HCT116 (cell line): ENCODE measurements around the gene FCF1. TPM values are rescaled to one million over a fixed set of nuclear protein-coding genes. Genes with fewer than 3 reads are reported as not detected.

Source experiments
- ATAC-seq: fragments of 200-7000 bp; cut with Tn5 transposase; 2 replicates; pipeline ENCODE4 v1.9.1; 2020; ENCODE audit warnings: mild to moderate bottlenecking, moderate library complexity
- BruUV-seq: library from RNA; stranded (reverse); fragments of 400-500 nt; replicated peaks from 2 replicates; lab custom pipeline; 2021; lab: Mats Ljungman, UMichigan
- CTCF ChIA-PET: fragments of 300-600 bp; sonication (Branson Sonifier 250); formaldehyde crosslinking; loops from one replicate; lab custom pipeline; 2021; ENCODE audit warnings: antibody characterized with exemption; lab: Charles Lee
- POLR2A ChIA-PET: fragments of 300-600, 350-600 bp; sonication (Branson Sonifier 250); formaldehyde crosslinking; loops from one replicate; lab custom pipeline; 2021; ENCODE audit warnings: antibody characterized with exemption; lab: Charles Lee
- RAD21 ChIA-PET, 2 experiments: fragments of 300-600 bp; sonication (Branson Sonifier 250); formaldehyde crosslinking; loops; one replicate each; lab custom pipeline; 2023; ENCODE audit warnings: low total read pairs in 2 of 2; ENCODE audit not compliant: uncharacterized antibody in 2 of 2, unreplicated experiment in 2 of 2, low non-redundant PET in 1 of 2; lab: Charles Lee
- DNase-seq: peaks from one replicate; pipeline ENCODE4 v3.0.0-alpha.2; 2010; ENCODE audit warnings: low read depth, low spot score
- H2AFZ ChIP-seq: fragments of 200-600 bp; shearing (Covaris generic), sonication (generic); 2 replicates; pipeline ENCODE4 v1.6.1; 2017; ENCODE audit warnings: low read depth, mixed run types, mixed read lengths, antibody characterized with exemption, low read length; ENCODE audit not compliant: poor library complexity, severe bottlenecking
- H3K27ac ChIP-seq: 2 replicates; pipeline ENCODE4 v1.5.1; 2012; ENCODE audit warnings: low read depth, low read length
- H3K27me3 ChIP-seq: fragments of 200-600 bp; sonication (generic); 2 replicates; pipeline ENCODE4 v1.6.1; 2016; ENCODE audit warnings: mixed run types, low read length, mixed read lengths; ENCODE audit not compliant: insufficient read depth
- H3K36me3 ChIP-seq, 2 experiments: fragments of 200-500 bp in 1 of 2; fragments of 200-600 bp in 1 of 2; sonication (Bioruptor generic) in 1 of 2; sonication (generic) in 1 of 2; 2 replicates each; pipeline versions ENCODE4 v1.5.1 to v1.6.1; 2014 to 2016; ENCODE audit warnings: low read length in 2 of 2, inconsistent platforms in 1 of 2, mixed read lengths in 1 of 2, mixed run types in 1 of 2; ENCODE audit not compliant: insufficient read depth in 2 of 2, control insufficient read depth in 1 of 2
- H3K4me1 ChIP-seq, 2 experiments: fragments of 200-600 bp in 1 of 2; sonication (generic) in 1 of 2; 2 replicates each; pipeline versions ENCODE4 v1.5.1 to v1.6.1; 2012 to 2017; ENCODE audit warnings: low read length in 2 of 2, inconsistent platforms in 1 of 2, mild to moderate bottlenecking in 1 of 2, mixed read lengths in 1 of 2, mixed run types in 1 of 2, moderate library complexity in 1 of 2; ENCODE audit not compliant: insufficient read depth in 2 of 2, control insufficient read depth in 1 of 2
- H3K4me2 ChIP-seq: fragments of 200-600 bp; sonication (generic); 2 replicates; pipeline ENCODE4 v1.6.1; 2017; ENCODE audit warnings: mixed run types, low read length, mixed read lengths
- H3K4me3 ChIP-seq, 2 experiments: fragments of 200-600 bp in 1 of 2; sonication (generic) in 1 of 2; replicated peaks in 1 of 2; 2 replicates each; pipeline ENCODE4 v1.5.1; 2011 to 2016; ENCODE audit warnings: low read length in 2 of 2, control low read depth in 1 of 2, low read depth in 1 of 2, mild to moderate bottlenecking in 1 of 2, mixed read lengths in 1 of 2, mixed run types in 1 of 2
- H3K79me2 ChIP-seq: fragments of 200-600 bp; sonication (generic); 2 replicates; pipeline ENCODE4 v1.6.1; 2017; ENCODE audit warnings: mild to moderate bottlenecking, mixed run types, low read length, moderate library complexity, mixed read lengths; ENCODE audit not compliant: insufficient read depth
- H3K9ac ChIP-seq: fragments of 200-600 bp; sonication (generic); 2 replicates; pipeline ENCODE4 v1.6.1; 2016; ENCODE audit warnings: low read length, mixed read lengths
- H3K9me2 ChIP-seq: fragments of 200-600 bp; sonication (generic), shearing (Covaris generic); 2 replicates; pipeline ENCODE4 v1.6.1; 2017; ENCODE audit warnings: mixed run types, mild to moderate bottlenecking, moderate library complexity; ENCODE audit not compliant: insufficient read depth
- H3K9me3 ChIP-seq, 2 experiments: fragments of 200-500 bp in 1 of 2; fragments of 200-600 bp in 1 of 2; sonication (Bioruptor generic) in 1 of 2; sonication (generic) in 1 of 2; 2 replicates each; pipeline ENCODE4 v1.6.1; 2014 to 2017; ENCODE audit warnings: low read length in 2 of 2, mixed read lengths in 2 of 2, inconsistent platforms in 1 of 2, low read depth in 1 of 2, mild to moderate bottlenecking in 1 of 2, mixed run types in 1 of 2, moderate library complexity in 1 of 2; ENCODE audit not compliant: control insufficient read depth in 1 of 2, insufficient read depth in 1 of 2
- H4K20me1 ChIP-seq: fragments of 200-600 bp; sonication (generic), shearing (Covaris generic); 2 replicates; pipeline ENCODE4 v1.6.1; 2017; ENCODE audit warnings: mixed run types, mild to moderate bottlenecking, moderate library complexity; ENCODE audit not compliant: insufficient read depth
- CBX3 ChIP-seq: IDR thresholded peaks from 2 replicates; pipeline ENCODE4 v1.6.1; 2012; ENCODE audit warnings: low read depth
- EGR1 ChIP-seq: IDR thresholded peaks from 2 replicates; pipeline ENCODE4 v1.6.1; 2012; ENCODE audit warnings: low read depth
- EZH2 ChIP-seq: fragments of 200-600 bp; sonication (generic); IDR thresholded peaks from 2 replicates; pipeline ENCODE4 v1.6.1; 2017; ENCODE audit warnings: antibody characterized with exemption, mixed run types
- EZH2phosphoT487 ChIP-seq: fragments of 200-600 bp; IDR thresholded peaks from 2 replicates; pipeline ENCODE4 v1.6.1; 2018; ENCODE audit warnings: antibody characterized with exemption, borderline replicate concordance
- FOSL1 ChIP-seq: IDR thresholded peaks from 2 replicates; pipeline ENCODE4 v1.6.1; 2012; ENCODE audit warnings: low read depth
- MAX ChIP-seq: IDR thresholded peaks from 2 replicates; pipeline ENCODE4 v1.6.1; 2012
- POLR2A ChIP-seq: IDR thresholded peaks from 2 replicates; pipeline ENCODE4 v1.7.0; 2011; ENCODE audit warnings: borderline replicate concordance; ENCODE audit not compliant: insufficient read depth, insufficient read length; ENCODE audit errors: extremely low read depth
- RAD21 ChIP-seq: IDR thresholded peaks from 2 replicates; pipeline ENCODE4 v1.6.1; 2012; ENCODE audit warnings: low read depth, mild to moderate bottlenecking
- SP1 ChIP-seq: IDR thresholded peaks from 2 replicates; pipeline ENCODE4 v1.6.1; 2012; ENCODE audit warnings: low read depth
- YY1 ChIP-seq: IDR thresholded peaks from 2 replicates; pipeline ENCODE4 v1.6.1; 2011; ENCODE audit warnings: low read length, low read depth, moderate library complexity, mild to moderate bottlenecking; ENCODE audit not compliant: insufficient replicate concordance; ENCODE audit errors: extremely low read depth
- intact Hi-C: fragments of 100-400 bp; cut with micrococcal nuclease; formaldehyde crosslinking; loops from 2 replicates; pipeline ENCODE4 v1.10.0; 2022
- total RNA-seq: library from RNA; stranded (reverse); gene quantifications from one replicate; pipeline ENCODE4 v1.2.1, GENCODE V29; 2021; ENCODE audit not compliant: unreplicated experiment
- TF ChIP-seq, protein P1 (sequence below): IDR thresholded peaks from 2 replicates; pipeline ENCODE4 v1.6.1; 2012; ENCODE audit warnings: low read depth

Gene FCF1
- total RNA-seq, 1 experiment from 2014 or later: 69.0 TPM

GRCh38 chr14:74697976-74698375 lies 15.0 kb upstream of the FCF1 start:
- H2AFZ ChIP-seq: no peak overlapping the region
- BruUV-seq: no TSS peak
- H3K79me2 ChIP-seq: peaks cover 84% of the 10 kb centered on the region
- POLR2A ChIA-PET: no interaction called here
- H3K9me3 ChIP-seq: peaks cover 3 to 6% of the 10 kb centered on the region in 2 experiments; a peak in 2 of 4 replicates
- RAD21 ChIA-PET: no interaction called here
- H3K4me1 ChIP-seq: no peaks in the 10 kb centered on the region
- no peak overlapping the region for H3K4me3 ChIP-seq
- no peaks in the 10 kb centered on the region; a peak in 1 of 4 replicates for H3K36me3 ChIP-seq
- DNase-seq (no peak), ATAC-seq (no peak)
- CTCF ChIA-PET: no interaction called here
- H3K9ac ChIP-seq: no peak overlapping the region
- intact Hi-C loops: no loop called here
- no peak overlapping the region for H3K4me2 ChIP-seq
- no peaks in the 10 kb centered on the region for H3K27me3 ChIP-seq
- H3K27ac ChIP-seq: no peak overlapping the region
- H3K9me2 ChIP-seq: no peaks in the 10 kb centered on the region
- no peaks in the 10 kb centered on the region for H4K20me1 ChIP-seq
- TF ChIP-seq, protein P1, sequence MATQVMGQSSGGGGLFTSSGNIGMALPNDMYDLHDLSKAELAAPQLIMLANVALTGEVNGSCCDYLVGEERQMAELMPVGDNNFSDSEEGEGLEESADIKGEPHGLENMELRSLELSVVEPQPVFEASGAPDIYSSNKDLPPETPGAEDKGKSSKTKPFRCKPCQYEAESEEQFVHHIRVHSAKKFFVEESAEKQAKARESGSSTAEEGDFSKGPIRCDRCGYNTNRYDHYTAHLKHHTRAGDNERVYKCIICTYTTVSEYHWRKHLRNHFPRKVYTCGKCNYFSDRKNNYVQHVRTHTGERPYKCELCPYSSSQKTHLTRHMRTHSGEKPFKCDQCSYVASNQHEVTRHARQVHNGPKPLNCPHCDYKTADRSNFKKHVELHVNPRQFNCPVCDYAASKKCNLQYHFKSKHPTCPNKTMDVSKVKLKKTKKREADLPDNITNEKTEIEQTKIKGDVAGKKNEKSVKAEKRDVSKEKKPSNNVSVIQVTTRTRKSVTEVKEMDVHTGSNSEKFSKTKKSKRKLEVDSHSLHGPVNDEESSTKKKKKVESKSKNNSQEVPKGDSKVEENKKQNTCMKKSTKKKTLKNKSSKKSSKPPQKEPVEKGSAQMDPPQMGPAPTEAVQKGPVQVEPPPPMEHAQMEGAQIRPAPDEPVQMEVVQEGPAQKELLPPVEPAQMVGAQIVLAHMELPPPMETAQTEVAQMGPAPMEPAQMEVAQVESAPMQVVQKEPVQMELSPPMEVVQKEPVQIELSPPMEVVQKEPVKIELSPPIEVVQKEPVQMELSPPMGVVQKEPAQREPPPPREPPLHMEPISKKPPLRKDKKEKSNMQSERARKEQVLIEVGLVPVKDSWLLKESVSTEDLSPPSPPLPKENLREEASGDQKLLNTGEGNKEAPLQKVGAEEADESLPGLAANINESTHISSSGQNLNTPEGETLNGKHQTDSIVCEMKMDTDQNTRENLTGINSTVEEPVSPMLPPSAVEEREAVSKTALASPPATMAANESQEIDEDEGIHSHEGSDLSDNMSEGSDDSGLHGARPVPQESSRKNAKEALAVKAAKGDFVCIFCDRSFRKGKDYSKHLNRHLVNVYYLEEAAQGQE: no peak
- TF ChIP-seq EZH2phosphoT487 (no peak), POLR2A (no peak), CBX3 (no peak), SP1 (no peak), MAX (no peak), YY1 (no peak), FOSL1 (no peak), EZH2 (no peak), EGR1 (no peak), RAD21 (no peak)
